Measurements from ENCODE around the gene MCOLN2. TPM values are rescaled to one million over a fixed set of nuclear protein-coding genes. Genes with fewer than 3 reads are reported as not detected.

Gene MCOLN2
- total RNA-seq, 1 experiment from 2014 or later: 22.5 TPM

GRCh38 chr1:84887261-84887934, 109.5 kb downstream of the MCOLN2 start:
- Histone ChIP-seq H3K4me1 (ENCODE audit: control insufficient read depth, insufficient read depth, low read length) (0 out of 2 replicates have a peak, but pooled peaks cover under 1% of the 10 kb centered on the region), H3K4me3 (ENCODE audit: low read depth in 2 of 2, low read length in 2 of 2) (no peak overlapping the region), H3K36me3 (ENCODE audit: control insufficient read depth, insufficient read depth, low read length) (no peaks in the 10 kb centered on the region), H3K9me3 (ENCODE audit: control insufficient read depth, insufficient read depth, low read depth, low read length) (no peaks in the 10 kb centered on the region), H3K27ac (ENCODE audit: low read length) (no peak overlapping the region), H3K27me3 (ENCODE audit: control insufficient read depth, insufficient read depth, low read length) (peaks cover 6% of the 10 kb centered on the region)
- ChIA-PET CTCF (no interaction called here), POLR2A (no interaction called here)
- in situ Hi-C loops (cut with HindIII; ENCODE audit: low pct_unique_long_range_greater_than_20kb, low sequenced_read_pairs): no loop called here
- intact Hi-C loops (cut with micrococcal nuclease; ENCODE audit: unreplicated experiment): no loop called here
- DNase-seq (ENCODE audit: low read depth, low spot score): no peak
- TF ChIP-seq POLR2AphosphoS5 (IDR thresholded peaks at IDR 0.05; ENCODE audit: low read depth, low read length) (no peak), SIN3A (IDR thresholded peaks at IDR 0.05; ENCODE audit: borderline replicate concordance, insufficient read depth, low read depth, low read length) (no peak), REST (IDR thresholded peaks at IDR 0.05; ENCODE audit: insufficient read depth in 1 of 2, low read depth in 2 of 2, low read length in 1 of 2) (no peak), TCF7L2 (IDR thresholded peaks at IDR 0.05; ENCODE audit: low read depth, low read length) (no peak)
- TF ChIP-seq, protein P1, sequence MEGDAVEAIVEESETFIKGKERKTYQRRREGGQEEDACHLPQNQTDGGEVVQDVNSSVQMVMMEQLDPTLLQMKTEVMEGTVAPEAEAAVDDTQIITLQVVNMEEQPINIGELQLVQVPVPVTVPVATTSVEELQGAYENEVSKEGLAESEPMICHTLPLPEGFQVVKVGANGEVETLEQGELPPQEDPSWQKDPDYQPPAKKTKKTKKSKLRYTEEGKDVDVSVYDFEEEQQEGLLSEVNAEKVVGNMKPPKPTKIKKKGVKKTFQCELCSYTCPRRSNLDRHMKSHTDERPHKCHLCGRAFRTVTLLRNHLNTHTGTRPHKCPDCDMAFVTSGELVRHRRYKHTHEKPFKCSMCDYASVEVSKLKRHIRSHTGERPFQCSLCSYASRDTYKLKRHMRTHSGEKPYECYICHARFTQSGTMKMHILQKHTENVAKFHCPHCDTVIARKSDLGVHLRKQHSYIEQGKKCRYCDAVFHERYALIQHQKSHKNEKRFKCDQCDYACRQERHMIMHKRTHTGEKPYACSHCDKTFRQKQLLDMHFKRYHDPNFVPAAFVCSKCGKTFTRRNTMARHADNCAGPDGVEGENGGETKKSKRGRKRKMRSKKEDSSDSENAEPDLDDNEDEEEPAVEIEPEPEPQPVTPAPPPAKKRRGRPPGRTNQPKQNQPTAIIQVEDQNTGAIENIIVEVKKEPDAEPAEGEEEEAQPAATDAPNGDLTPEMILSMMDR (IDR thresholded peaks at IDR 0.05): no peak
- BruUV-seq (replicated peaks): no TSS peak
- no peak for ATAC-seq

GRCh38 chr1:84885469-84885868, 111.4 kb downstream of the MCOLN2 start:
- in situ Hi-C loops (cut with HindIII; ENCODE audit: low pct_unique_long_range_greater_than_20kb, low sequenced_read_pairs) (no loop called here), intact Hi-C loops (cut with micrococcal nuclease; ENCODE audit: unreplicated experiment) (no loop called here)
- Histone ChIP-seq H3K27me3 (ENCODE audit: control insufficient read depth, insufficient read depth, low read length) (no peaks in the 10 kb centered on the region), H3K36me3 (ENCODE audit: control insufficient read depth, insufficient read depth, low read length) (no peaks in the 10 kb centered on the region), H3K27ac (ENCODE audit: low read length) (no peak overlapping the region), H3K4me3 (ENCODE audit: low read depth in 2 of 2, low read length in 2 of 2) (no peak overlapping the region), H3K9me3 (ENCODE audit: control insufficient read depth, insufficient read depth, low read depth, low read length) (no peaks in the 10 kb centered on the region), H3K4me1 (ENCODE audit: control insufficient read depth, insufficient read depth, low read length) (no peaks in the 10 kb centered on the region)
- ChIA-PET CTCF (no interaction called here), POLR2A (no interaction called here)
- TF ChIP-seq, protein P1 (IDR thresholded peaks at IDR 0.05): no peak
- no peak for DNase-seq (ENCODE audit: low read depth, low spot score)
- ATAC-seq: no peak
- BruUV-seq (replicated peaks): no TSS peak
